HCT116 (cell line): ENCODE results near the gene SCPEP1. TPM values are rescaled to one million over a fixed set of nuclear protein-coding genes. Genes with fewer than 3 reads are reported as not detected.
A peak's percentile ranks its signal among the peaks of the same experiment; 100 is the strongest.

Experiments used
- ATAC-seq: fragments of 200-7000 bp; cut with Tn5 transposase; 2 replicates; pipeline ENCODE4 v1.9.1; 2020; ENCODE audit warnings: mild to moderate bottlenecking, moderate library complexity
- BruUV-seq: library from RNA; stranded (reverse); fragments of 400-500 nt; replicated peaks from 2 replicates; lab custom pipeline; 2021; lab: Mats Ljungman, UMichigan
- CTCF ChIA-PET: fragments of 300-600 bp; sonication (Branson Sonifier 250); formaldehyde crosslinking; loops from one replicate; lab custom pipeline; 2021; ENCODE audit warnings: antibody characterized with exemption; lab: Charles Lee
- POLR2A ChIA-PET: fragments of 300-600, 350-600 bp; sonication (Branson Sonifier 250); formaldehyde crosslinking; loops from one replicate; lab custom pipeline; 2021; ENCODE audit warnings: antibody characterized with exemption; lab: Charles Lee
- RAD21 ChIA-PET, 2 experiments: fragments of 300-600 bp; sonication (Branson Sonifier 250); formaldehyde crosslinking; loops; one replicate each; lab custom pipeline; 2023; ENCODE audit warnings: low total read pairs in 2 of 2; ENCODE audit not compliant: uncharacterized antibody in 2 of 2, unreplicated experiment in 2 of 2, low non-redundant PET in 1 of 2; lab: Charles Lee
- DNase-seq: peaks from one replicate; pipeline ENCODE4 v3.0.0-alpha.2; 2010; ENCODE audit warnings: low read depth, low spot score
- H2AFZ ChIP-seq: fragments of 200-600 bp; shearing (Covaris generic), sonication (generic); 2 replicates; pipeline ENCODE4 v1.6.1; 2017; ENCODE audit warnings: low read depth, mixed run types, mixed read lengths, antibody characterized with exemption, low read length; ENCODE audit not compliant: poor library complexity, severe bottlenecking
- H3K27ac ChIP-seq: 2 replicates; pipeline ENCODE4 v1.5.1; 2012; ENCODE audit warnings: low read depth, low read length
- H3K27me3 ChIP-seq: fragments of 200-600 bp; sonication (generic); 2 replicates; pipeline ENCODE4 v1.6.1; 2016; ENCODE audit warnings: mixed run types, low read length, mixed read lengths; ENCODE audit not compliant: insufficient read depth
- H3K36me3 ChIP-seq, 2 experiments: fragments of 200-500 bp in 1 of 2; fragments of 200-600 bp in 1 of 2; sonication (Bioruptor generic) in 1 of 2; sonication (generic) in 1 of 2; 2 replicates each; pipeline versions ENCODE4 v1.5.1 to v1.6.1; 2014 to 2016; ENCODE audit warnings: low read length in 2 of 2, inconsistent platforms in 1 of 2, mixed read lengths in 1 of 2, mixed run types in 1 of 2; ENCODE audit not compliant: insufficient read depth in 2 of 2, control insufficient read depth in 1 of 2
- H3K4me1 ChIP-seq, 2 experiments: fragments of 200-600 bp in 1 of 2; sonication (generic) in 1 of 2; 2 replicates each; pipeline versions ENCODE4 v1.5.1 to v1.6.1; 2012 to 2017; ENCODE audit warnings: low read length in 2 of 2, inconsistent platforms in 1 of 2, mild to moderate bottlenecking in 1 of 2, mixed read lengths in 1 of 2, mixed run types in 1 of 2, moderate library complexity in 1 of 2; ENCODE audit not compliant: insufficient read depth in 2 of 2, control insufficient read depth in 1 of 2
- H3K4me2 ChIP-seq: fragments of 200-600 bp; sonication (generic); 2 replicates; pipeline ENCODE4 v1.6.1; 2017; ENCODE audit warnings: mixed run types, low read length, mixed read lengths
- H3K4me3 ChIP-seq, 2 experiments: fragments of 200-600 bp in 1 of 2; sonication (generic) in 1 of 2; replicated peaks in 1 of 2; 2 replicates each; pipeline ENCODE4 v1.5.1; 2011 to 2016; ENCODE audit warnings: low read length in 2 of 2, control low read depth in 1 of 2, low read depth in 1 of 2, mild to moderate bottlenecking in 1 of 2, mixed read lengths in 1 of 2, mixed run types in 1 of 2
- H3K79me2 ChIP-seq: fragments of 200-600 bp; sonication (generic); 2 replicates; pipeline ENCODE4 v1.6.1; 2017; ENCODE audit warnings: mild to moderate bottlenecking, mixed run types, low read length, moderate library complexity, mixed read lengths; ENCODE audit not compliant: insufficient read depth
- H3K9ac ChIP-seq: fragments of 200-600 bp; sonication (generic); 2 replicates; pipeline ENCODE4 v1.6.1; 2016; ENCODE audit warnings: low read length, mixed read lengths
- H3K9me2 ChIP-seq: fragments of 200-600 bp; sonication (generic), shearing (Covaris generic); 2 replicates; pipeline ENCODE4 v1.6.1; 2017; ENCODE audit warnings: mixed run types, mild to moderate bottlenecking, moderate library complexity; ENCODE audit not compliant: insufficient read depth
- H3K9me3 ChIP-seq, 2 experiments: fragments of 200-500 bp in 1 of 2; fragments of 200-600 bp in 1 of 2; sonication (Bioruptor generic) in 1 of 2; sonication (generic) in 1 of 2; 2 replicates each; pipeline ENCODE4 v1.6.1; 2014 to 2017; ENCODE audit warnings: low read length in 2 of 2, mixed read lengths in 2 of 2, inconsistent platforms in 1 of 2, low read depth in 1 of 2, mild to moderate bottlenecking in 1 of 2, mixed run types in 1 of 2, moderate library complexity in 1 of 2; ENCODE audit not compliant: control insufficient read depth in 1 of 2, insufficient read depth in 1 of 2
- H4K20me1 ChIP-seq: fragments of 200-600 bp; sonication (generic), shearing (Covaris generic); 2 replicates; pipeline ENCODE4 v1.6.1; 2017; ENCODE audit warnings: mixed run types, mild to moderate bottlenecking, moderate library complexity; ENCODE audit not compliant: insufficient read depth
- CEBPB ChIP-seq: IDR thresholded peaks from 2 replicates; pipeline ENCODE4 v1.6.1; 2012; ENCODE audit warnings: low read depth
- CTCF ChIP-seq, 3 experiments: fragments of 200-600 bp in 1 of 3; sonication (generic) in 1 of 3; IDR thresholded peaks in 2 of 3; conservative IDR thresholded peaks in 1 of 3; 2 replicates each; pipeline ENCODE4 v1.5.1; 2012 to 2017; ENCODE audit warnings: low read depth in 2 of 3, low read length in 2 of 3, antibody characterized with exemption in 1 of 3, borderline replicate concordance in 1 of 3, control low read depth in 1 of 3, mild to moderate bottlenecking in 1 of 3, mixed read lengths in 1 of 3, mixed run types in 1 of 3, moderate library complexity in 1 of 3; ENCODE audit not compliant: insufficient read depth in 1 of 3
- EGR1 ChIP-seq: IDR thresholded peaks from 2 replicates; pipeline ENCODE4 v1.6.1; 2012; ENCODE audit warnings: low read depth
- ELF1 ChIP-seq: IDR thresholded peaks from 2 replicates; pipeline ENCODE4 v1.6.1; 2012; ENCODE audit warnings: low read depth, borderline replicate concordance
- EZH2phosphoT487 ChIP-seq: fragments of 200-600 bp; IDR thresholded peaks from 2 replicates; pipeline ENCODE4 v1.6.1; 2018; ENCODE audit warnings: antibody characterized with exemption, borderline replicate concordance
- JUND ChIP-seq: IDR thresholded peaks from 2 replicates; pipeline ENCODE4 v1.6.1; 2012
- MAX ChIP-seq: IDR thresholded peaks from 2 replicates; pipeline ENCODE4 v1.6.1; 2012
- POLR2AphosphoS5 ChIP-seq: IDR thresholded peaks from 2 replicates; pipeline ENCODE4 v1.6.1; 2011; ENCODE audit warnings: mild to moderate bottlenecking, low read depth, low read length, moderate library complexity
- SIN3A ChIP-seq: IDR thresholded peaks from 2 replicates; pipeline ENCODE4 v1.6.1; 2012; ENCODE audit warnings: low read depth
- SP1 ChIP-seq: IDR thresholded peaks from 2 replicates; pipeline ENCODE4 v1.6.1; 2012; ENCODE audit warnings: low read depth
- SRF ChIP-seq: IDR thresholded peaks from 2 replicates; pipeline ENCODE4 v1.6.1; 2012; ENCODE audit warnings: low read depth
- ZFX ChIP-seq: fragments of 450-650 bp; IDR thresholded peaks from 2 replicates; pipeline ENCODE4 v1.6.1; 2017
- intact Hi-C: fragments of 100-400 bp; cut with micrococcal nuclease; formaldehyde crosslinking; loops from 2 replicates; pipeline ENCODE4 v1.10.0; 2022
- total RNA-seq: library from RNA; stranded (reverse); gene quantifications from one replicate; pipeline ENCODE4 v1.2.1, GENCODE V29; 2021; ENCODE audit not compliant: unreplicated experiment
- TF ChIP-seq, protein P1 (sequence below): IDR thresholded peaks from 2 replicates; pipeline ENCODE4 v1.6.1; 2012; ENCODE audit warnings: low read depth
- TF ChIP-seq, protein P2 (sequence below): IDR thresholded peaks from 2 replicates; pipeline ENCODE4 v1.6.1; 2012

Gene SCPEP1
- total RNA-seq, 1 experiment from 2014 or later, result 28.3 TPM

DNA sequence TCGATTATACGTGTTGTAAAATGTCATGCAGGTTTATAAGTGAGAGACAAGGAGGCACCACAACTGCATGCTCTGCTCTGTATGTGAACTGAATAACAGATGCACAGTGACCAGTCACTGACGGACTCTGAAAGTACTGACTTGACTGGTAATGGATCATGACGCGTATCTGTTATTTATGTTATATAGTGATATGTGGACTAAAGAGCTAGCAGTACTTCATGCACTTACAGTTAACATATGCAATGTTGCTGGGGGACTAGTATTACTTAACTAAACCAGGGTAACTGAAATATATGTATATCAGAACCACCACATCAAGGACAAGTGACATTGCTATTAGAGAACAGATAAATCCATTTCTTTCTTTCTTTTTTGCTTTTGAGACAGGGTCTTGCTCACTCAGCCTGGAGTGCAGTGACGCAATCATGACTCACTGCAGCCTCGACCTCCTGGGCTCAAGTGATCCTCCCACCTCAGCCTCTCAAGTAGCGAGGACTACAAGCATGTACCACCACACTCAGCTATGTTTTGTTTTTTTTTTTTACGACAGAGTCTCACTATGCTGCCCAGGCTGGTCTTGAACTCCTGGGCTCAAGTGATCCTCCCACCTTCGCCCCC lies 34.3 kb upstream of the SCPEP1 start:
- H3K9me3 ChIP-seq, result no peaks in the 10 kb centered on the region
- ATAC-seq (no peak), DNase-seq (no peak)
- H3K4me1 ChIP-seq, result no peaks in the 10 kb centered on the region
- POLR2A ChIA-PET, result interaction anchor here (0.6 kb wide), 1 partner anchor 17 kb away, joined by 3 read pairs; no protein-coding TSS in a partner anchor
- H3K9ac ChIP-seq, result no peak overlapping the region
- H2AFZ ChIP-seq, result no peak overlapping the region
- no peak overlapping the region for H3K4me2 ChIP-seq
- no peaks in the 10 kb centered on the region for H3K9me2 ChIP-seq
- intact Hi-C loops, result loop anchor here (5.0 kb wide), 1 partner anchor 441 kb away; no protein-coding TSS in a partner anchor
- H3K79me2 ChIP-seq, result peaks cover 17% of the 10 kb centered on the region; the same call in 1 of the 2 replicates
- H3K36me3 ChIP-seq, result peaks cover 46 to 52% of the 10 kb centered on the region in 2 experiments
- no peak overlapping the region for H3K4me3 ChIP-seq
- H3K27me3 ChIP-seq, result no peaks in the 10 kb centered on the region
- H4K20me1 ChIP-seq, result peaks cover 5% of the 10 kb centered on the region; the same call in 1 of the 2 replicates
- BruUV-seq, result no TSS peak
- RAD21 ChIA-PET, result no interaction called here
- TF ChIP-seq SRF, result no peak
- TF ChIP-seq CEBPB, result peak; percentile 49
- no peak overlapping the region for H3K27ac ChIP-seq
- CTCF ChIA-PET, result interaction anchor here (1.2 kb wide), 1 partner anchor 124 kb away, joined by 3 read pairs; no protein-coding TSS in a partner anchor

GRCh38 chr17:56945938-56946505 lies 31.9 kb upstream of the SCPEP1 start:
- H3K4me3 ChIP-seq, result no peak overlapping the region

More at GRCh38 chr17:56945938-56946505, 31.9 kb upstream of the SCPEP1 start:
- H3K79me2 ChIP-seq, result peaks cover 27% of the 10 kb centered on the region
- H3K4me2 ChIP-seq, result no peak overlapping the region
- DNase-seq, result no peak
- no peaks in the 10 kb centered on the region for H3K9me3 ChIP-seq
- TF ChIP-seq POLR2AphosphoS5 (no peak), CEBPB (no peak), CTCF (IDR thresholded peaks at IDR 0.05 in 2 of 3, conservative IDR thresholded peaks at IDR 0.05 in 1 of 3; ENCODE audit: borderline replicate concordance in 1 of 3, insufficient read depth in 1 of 3, low read depth in 2 of 3, low read length in 2 of 3) (no peak), SRF (no peak), SP1 (no peak), ELF1 (no peak), MAX (no peak), ZFX (no peak), EZH2phosphoT487 (no peak), SIN3A (no peak), JUND (no peak), EGR1 (no peak)
- TF ChIP-seq, protein P1, sequence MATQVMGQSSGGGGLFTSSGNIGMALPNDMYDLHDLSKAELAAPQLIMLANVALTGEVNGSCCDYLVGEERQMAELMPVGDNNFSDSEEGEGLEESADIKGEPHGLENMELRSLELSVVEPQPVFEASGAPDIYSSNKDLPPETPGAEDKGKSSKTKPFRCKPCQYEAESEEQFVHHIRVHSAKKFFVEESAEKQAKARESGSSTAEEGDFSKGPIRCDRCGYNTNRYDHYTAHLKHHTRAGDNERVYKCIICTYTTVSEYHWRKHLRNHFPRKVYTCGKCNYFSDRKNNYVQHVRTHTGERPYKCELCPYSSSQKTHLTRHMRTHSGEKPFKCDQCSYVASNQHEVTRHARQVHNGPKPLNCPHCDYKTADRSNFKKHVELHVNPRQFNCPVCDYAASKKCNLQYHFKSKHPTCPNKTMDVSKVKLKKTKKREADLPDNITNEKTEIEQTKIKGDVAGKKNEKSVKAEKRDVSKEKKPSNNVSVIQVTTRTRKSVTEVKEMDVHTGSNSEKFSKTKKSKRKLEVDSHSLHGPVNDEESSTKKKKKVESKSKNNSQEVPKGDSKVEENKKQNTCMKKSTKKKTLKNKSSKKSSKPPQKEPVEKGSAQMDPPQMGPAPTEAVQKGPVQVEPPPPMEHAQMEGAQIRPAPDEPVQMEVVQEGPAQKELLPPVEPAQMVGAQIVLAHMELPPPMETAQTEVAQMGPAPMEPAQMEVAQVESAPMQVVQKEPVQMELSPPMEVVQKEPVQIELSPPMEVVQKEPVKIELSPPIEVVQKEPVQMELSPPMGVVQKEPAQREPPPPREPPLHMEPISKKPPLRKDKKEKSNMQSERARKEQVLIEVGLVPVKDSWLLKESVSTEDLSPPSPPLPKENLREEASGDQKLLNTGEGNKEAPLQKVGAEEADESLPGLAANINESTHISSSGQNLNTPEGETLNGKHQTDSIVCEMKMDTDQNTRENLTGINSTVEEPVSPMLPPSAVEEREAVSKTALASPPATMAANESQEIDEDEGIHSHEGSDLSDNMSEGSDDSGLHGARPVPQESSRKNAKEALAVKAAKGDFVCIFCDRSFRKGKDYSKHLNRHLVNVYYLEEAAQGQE, result no peak
- TF ChIP-seq, protein P2, sequence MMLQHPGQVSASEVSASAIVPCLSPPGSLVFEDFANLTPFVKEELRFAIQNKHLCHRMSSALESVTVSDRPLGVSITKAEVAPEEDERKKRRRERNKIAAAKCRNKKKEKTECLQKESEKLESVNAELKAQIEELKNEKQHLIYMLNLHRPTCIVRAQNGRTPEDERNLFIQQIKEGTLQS, result no peak
- H3K27me3 ChIP-seq, result no peaks in the 10 kb centered on the region
- no peaks in the 10 kb centered on the region for H3K9me2 ChIP-seq
- no peaks in the 10 kb centered on the region for H3K4me1 ChIP-seq
- ChIA-PET POLR2A (no interaction called here), CTCF (no interaction called here), RAD21 (no interaction called here)
- H3K9ac ChIP-seq, result no peak overlapping the region
- no TSS peak for BruUV-seq
- ATAC-seq, result no peak
- no peak overlapping the region for H3K27ac ChIP-seq
- peaks cover 55 to 62% of the 10 kb centered on the region in 2 experiments for H3K36me3 ChIP-seq
- H4K20me1 ChIP-seq, result no peaks in the 10 kb centered on the region
- intact Hi-C loops, result no loop called here
- no peak overlapping the region for H2AFZ ChIP-seq
